B cell (primary cell): Measurements from ENCODE around the gene GUCA2B. TPM values are rescaled to one million over a fixed set of nuclear protein-coding genes. Genes with fewer than 3 reads are reported as not detected.

Experiments
- ATAC-seq: fragments of 200-7000 bp; cut with Tn5 transposase; one replicate; pipeline ENCODE4 v1.10.0; 2021; ENCODE audit warnings: low read depth, mild to moderate bottlenecking, moderate number of reproducible peaks, moderate library complexity
- CTCF ChIA-PET: fragments of 350-600 bp; sonication (Branson Sonifier 250); formaldehyde crosslinking; loops from one replicate; lab custom pipeline; 2021; ENCODE audit warnings: antibody characterized with exemption, inconsistent platforms; lab: Charles Lee
- POLR2A ChIA-PET: fragments of 350-600 bp; sonication (Branson Sonifier 250); formaldehyde crosslinking; loops from one replicate; lab custom pipeline; 2021; ENCODE audit warnings: antibody characterized with exemption; lab: Charles Lee
- DNase-seq: peaks from one replicate; pipeline ENCODE4 v3.0.0; 2013
- H2AFZ ChIP-seq: 2 replicates; pipeline ENCODE4 v1.6.1; 2012; ENCODE audit warnings: mild to moderate bottlenecking, low read depth, low read length; ENCODE audit not compliant: insufficient read depth, poor library complexity, severe bottlenecking
- H3K27ac ChIP-seq, 2 donors: 1 replicate in 1 of 2; 2 replicates in 1 of 2; pipeline ENCODE4 v1.5.1; 2012 to 2013; ENCODE audit warnings: low read length in 2 of 2, mild to moderate bottlenecking in 2 of 2, moderate library complexity in 1 of 2
- H3K27me3 ChIP-seq, 4 experiments: fragments of 200-600 bp in 1 of 4; sonication (generic) in 1 of 4; replicated peaks in 1 of 4; 1 replicate in 2 of 4; 2 replicates in 2 of 4; pipeline versions ENCODE4 v1.6.1 to v1.7.0; 2013 to 2016; ENCODE audit warnings: low read length in 3 of 4, mild to moderate bottlenecking in 2 of 4, mixed read lengths in 1 of 4, moderate library complexity in 1 of 4; ENCODE audit not compliant: insufficient read depth in 4 of 4, control insufficient read depth in 3 of 4; ENCODE audit errors: control extremely low read depth in 1 of 4
- H3K36me3 ChIP-seq, 2 experiments: replicated peaks in 1 of 2; 1 replicate in 1 of 2; 2 replicates in 1 of 2; pipeline versions ENCODE4 v1.6.1 to v1.7.1; 2013; ENCODE audit warnings: low read length in 1 of 2; ENCODE audit not compliant: insufficient read depth in 2 of 2, control insufficient read depth in 1 of 2; ENCODE audit errors: control extremely low read depth in 1 of 2, extremely low read depth in 1 of 2
- H3K4me1 ChIP-seq, 2 donors: fragments of 200-600 bp in 1 of 2; sonication (generic) in 1 of 2; 1 replicate in 1 of 2; 2 replicates in 1 of 2; pipeline versions ENCODE4 v1.5.1 to v1.6.1; 2013 to 2017; ENCODE audit warnings: low read length in 2 of 2; ENCODE audit not compliant: control insufficient read depth in 2 of 2, insufficient read depth in 2 of 2
- H3K4me2 ChIP-seq: replicated peaks from 2 replicates; pipeline ENCODE3; 2012; ENCODE audit warnings: mild to moderate bottlenecking, low read depth, low read length; ENCODE audit not compliant: poor library complexity, severe bottlenecking
- H3K4me3 ChIP-seq, 5 experiments: fragments of 200-600 bp in 1 of 5; sonication (generic) in 1 of 5; 1 replicate in 3 of 5; 2 replicates in 2 of 5; pipeline versions ENCODE4 v1.5.1 to v1.7.0; 2011 to 2016; ENCODE audit warnings: low read length in 4 of 5, mild to moderate bottlenecking in 4 of 5, low read depth in 2 of 5, control low read depth in 1 of 5, moderate library complexity in 1 of 5; ENCODE audit not compliant: insufficient read depth in 1 of 5; ENCODE audit errors: control extremely low read depth in 1 of 5, extremely low read depth in 1 of 5
- H3K79me2 ChIP-seq: fragments of 200-600 bp; sonication (generic); one replicate; pipeline ENCODE4 v1.6.0; 2016; ENCODE audit warnings: low read length; ENCODE audit not compliant: control insufficient read depth, insufficient read depth
- H3K9ac ChIP-seq: fragments of 200-600 bp; sonication (generic); 2 replicates; pipeline ENCODE4 v1.6.1; 2017; ENCODE audit warnings: mild to moderate bottlenecking, low read length, moderate library complexity
- H3K9me3 ChIP-seq, 3 donors: one replicate each; pipeline versions ENCODE4 v1.6.1 to v1.7.1; 2013; ENCODE audit warnings: low read length in 2 of 3; ENCODE audit not compliant: control insufficient read depth in 2 of 3, insufficient read depth in 1 of 3; ENCODE audit errors: control extremely low read depth in 1 of 3
- H4K20me1 ChIP-seq: 2 replicates; pipeline ENCODE4 v1.6.0; 2012; ENCODE audit warnings: mild to moderate bottlenecking, low read length; ENCODE audit not compliant: insufficient read depth, control insufficient read depth, poor library complexity, severe bottlenecking
- H3K27ac Mint-ChIP-seq: one replicate; pipeline ENCODE4 v1.8.0; 2021; ENCODE audit warnings: mixed read lengths
- H3K27me3 Mint-ChIP-seq: one replicate; pipeline ENCODE4 v1.8.0; 2021; ENCODE audit warnings: mixed read lengths
- H3K4me1 Mint-ChIP-seq: one replicate; pipeline ENCODE4 v1.8.0; 2021; ENCODE audit warnings: mixed read lengths
- H3K4me3 Mint-ChIP-seq: one replicate; pipeline ENCODE4 v1.8.0; 2021; ENCODE audit warnings: mixed read lengths
- H3K9me3 Mint-ChIP-seq: one replicate; pipeline ENCODE4 v1.8.0; 2022; ENCODE audit warnings: mixed read lengths; ENCODE audit not compliant: insufficient read depth
- EZH2 ChIP-seq: IDR thresholded peaks from 2 replicates; pipeline ENCODE4 v1.6.1; 2012; ENCODE audit warnings: borderline replicate concordance, low read depth, mild to moderate bottlenecking, moderate library complexity, low read length; ENCODE audit not compliant: insufficient read depth, poor library complexity, severe bottlenecking
- WGBS: methylation state at CpG from one replicate; pipeline ENCODE4 v1.1.5; 2013; ENCODE audit warnings: missing lambda C conversion rate; ENCODE audit not compliant: insufficient coverage; 5-methylcytosine and 5-hydroxymethylcytosine counted together
- intact Hi-C: fragments of 100-400 bp; cut with micrococcal nuclease; formaldehyde crosslinking; loops from one replicate; pipeline ENCODE4 v1.10.0; 2022
- polyA plus RNA-seq: library from polyadenylated mRNA; depleted of rRNA; stranded (reverse); fragments of >200 nt; gene quantifications from 2 replicates; pipeline ENCODE4 v1.2.3, GENCODE V29; 2012
- total RNA-seq, 2 donors: library from RNA; stranded (reverse); fragments of 120-200 nt in 1 of 2; gene quantifications; 1 replicate in 1 of 2; 2 replicates in 1 of 2; pipeline versions ENCODE4 v1.2.3 to v1.2.4, GENCODE V29; 2013 to 2022
- TF ChIP-seq, protein P1 (sequence below): fragments of 200-600 bp; IDR thresholded peaks from one replicate; pipeline ENCODE4 v1.8.0; 2022; ENCODE audit warnings: antibody characterized with exemption, mild to moderate bottlenecking

GUCA2B gene
- total and polyA plus RNA-seq, 2 donors (not counting 1 experiment from before 2014, with no cell fraction given) = not detected

GRCh38 chr1:42135426-42135825, 17.8 kb upstream of the GUCA2B start:
- ChIA-PET CTCF (no interaction called here), POLR2A (no interaction called here)
- no peak for DNase-seq
- H3K79me2 ChIP-seq = no peaks in the 10 kb centered on the region
- H2AFZ ChIP-seq = no peak overlapping the region
- Mint-ChIP-seq H3K4me3 (no peak overlapping the region), H3K27me3 (peaks cover 17% of the 10 kb centered on the region), H3K27ac (no peak overlapping the region), H3K4me1 (no peaks in the 10 kb centered on the region), H3K9me3 (no peaks in the 10 kb centered on the region)
- H3K9me3 ChIP-seq = no peaks in the 10 kb centered on the region
- no peak overlapping the region for H3K9ac ChIP-seq
- intact Hi-C loops = no loop called here
- no peak overlapping the region for H3K4me3 ChIP-seq
- H3K36me3 ChIP-seq = no peaks in the 10 kb centered on the region
- no peak for ATAC-seq
- H3K4me1 ChIP-seq = no peaks in the 10 kb centered on the region
- no peaks in the 10 kb centered on the region for H4K20me1 ChIP-seq
- no peak overlapping the region for H3K27ac ChIP-seq
- 88% methylated on average over 1 of the region's 3 CpGs for WGBS
- TF ChIP-seq EZH2 = no peak
- TF ChIP-seq, protein P1, sequence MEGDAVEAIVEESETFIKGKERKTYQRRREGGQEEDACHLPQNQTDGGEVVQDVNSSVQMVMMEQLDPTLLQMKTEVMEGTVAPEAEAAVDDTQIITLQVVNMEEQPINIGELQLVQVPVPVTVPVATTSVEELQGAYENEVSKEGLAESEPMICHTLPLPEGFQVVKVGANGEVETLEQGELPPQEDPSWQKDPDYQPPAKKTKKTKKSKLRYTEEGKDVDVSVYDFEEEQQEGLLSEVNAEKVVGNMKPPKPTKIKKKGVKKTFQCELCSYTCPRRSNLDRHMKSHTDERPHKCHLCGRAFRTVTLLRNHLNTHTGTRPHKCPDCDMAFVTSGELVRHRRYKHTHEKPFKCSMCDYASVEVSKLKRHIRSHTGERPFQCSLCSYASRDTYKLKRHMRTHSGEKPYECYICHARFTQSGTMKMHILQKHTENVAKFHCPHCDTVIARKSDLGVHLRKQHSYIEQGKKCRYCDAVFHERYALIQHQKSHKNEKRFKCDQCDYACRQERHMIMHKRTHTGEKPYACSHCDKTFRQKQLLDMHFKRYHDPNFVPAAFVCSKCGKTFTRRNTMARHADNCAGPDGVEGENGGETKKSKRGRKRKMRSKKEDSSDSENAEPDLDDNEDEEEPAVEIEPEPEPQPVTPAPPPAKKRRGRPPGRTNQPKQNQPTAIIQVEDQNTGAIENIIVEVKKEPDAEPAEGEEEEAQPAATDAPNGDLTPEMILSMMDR = no peak
- H3K4me2 ChIP-seq = no peak overlapping the region
- H3K27me3 ChIP-seq = no peaks in the 10 kb centered on the region

GRCh38 chr1:42136466-42136865, 16.7 kb upstream of the GUCA2B start:
- Mint-ChIP-seq H3K9me3 (no peaks in the 10 kb centered on the region), H3K4me3 (no peak overlapping the region), H3K27ac (no peak overlapping the region), H3K27me3 (peaks cover 19% of the 10 kb centered on the region), H3K4me1 (no peaks in the 10 kb centered on the region)
- Histone ChIP-seq H3K4me3 (no peak overlapping the region), H3K27ac (no peak overlapping the region), H3K4me1 (no peaks in the 10 kb centered on the region), H3K36me3 (no peaks in the 10 kb centered on the region), H4K20me1 (no peaks in the 10 kb centered on the region), H3K79me2 (no peaks in the 10 kb centered on the region), H3K27me3 (no peaks in the 10 kb centered on the region), H3K9me3 (no peaks in the 10 kb centered on the region), H3K4me2 (no peak overlapping the region), H3K9ac (no peak overlapping the region), H2AFZ (no peak overlapping the region)
- ChIA-PET POLR2A (no interaction called here), CTCF (no interaction called here)
- intact Hi-C loops = no loop called here
- TF ChIP-seq EZH2 = no peak
- TF ChIP-seq, protein P1 = no peak
- DNase-seq (no peak), ATAC-seq (no peak)
